Effector CD4-positive, alpha-beta T cell (primary cell): ENCODE data around the gene RUFY3.

Source experiments
- DNase-seq: peaks from one replicate; pipeline ENCODE4 v3.0.0-alpha.2; 2020

Gene RUFY3

GRCh38 chr4:70849291-70849690, 127.5 kb downstream of the RUFY3 start:
- no peak for DNase-seq

- DNase-seq, result no peak
Measured at GRCh38 chr4:70855464-70855863, 133.7 kb downstream of the RUFY3 start.
